Cortex of kidney (tissue), 1 donor: ENCODE data around the gene NCKAP5.

Source experiments
- DNase-seq: peaks from one replicate; lab custom pipeline; 2025; lab: John Stamatoyannopoulos, UW

The NCKAP5 gene

DNA sequence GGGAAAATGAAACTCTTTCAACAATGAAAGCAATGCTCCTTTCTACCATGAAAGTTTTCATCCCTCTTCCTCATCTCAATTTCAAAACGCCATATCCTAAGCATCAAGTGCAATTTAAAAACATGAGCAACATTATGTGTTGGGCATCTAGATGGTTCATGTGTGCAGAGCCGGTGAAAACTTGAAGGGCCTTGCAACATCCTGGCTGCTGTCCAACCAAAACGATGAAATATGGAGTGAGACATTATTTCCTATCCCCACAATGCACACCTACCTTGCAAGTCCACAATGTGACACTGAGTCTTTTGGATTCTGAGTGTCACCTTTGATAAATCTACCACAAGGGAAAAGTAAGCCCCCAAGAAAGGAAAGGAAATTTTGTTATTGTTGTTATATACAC, 110.0 kb downstream of the NCKAP5 start:
- no peak for DNase-seq

DNA sequence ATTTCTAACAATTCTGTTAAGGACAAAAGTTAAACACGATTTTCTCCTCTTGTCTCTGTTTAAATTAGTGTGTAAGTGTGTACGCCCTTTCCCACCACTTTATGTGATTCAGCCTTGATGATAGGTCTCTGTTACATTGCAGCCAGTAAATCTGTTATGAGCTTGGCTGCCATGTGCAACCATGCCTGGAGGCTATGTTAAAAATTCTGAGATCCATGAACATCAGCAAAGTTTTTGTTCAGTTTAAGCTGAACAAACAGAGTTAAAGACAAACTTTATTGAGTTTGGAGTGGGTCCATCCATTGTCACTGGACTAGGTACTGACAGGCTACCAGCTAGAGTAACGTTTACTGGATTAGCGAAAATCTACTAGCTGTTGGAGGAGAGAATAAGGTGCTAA, 110.4 kb downstream of the NCKAP5 start:
- DNase-seq: no peak

DNA sequence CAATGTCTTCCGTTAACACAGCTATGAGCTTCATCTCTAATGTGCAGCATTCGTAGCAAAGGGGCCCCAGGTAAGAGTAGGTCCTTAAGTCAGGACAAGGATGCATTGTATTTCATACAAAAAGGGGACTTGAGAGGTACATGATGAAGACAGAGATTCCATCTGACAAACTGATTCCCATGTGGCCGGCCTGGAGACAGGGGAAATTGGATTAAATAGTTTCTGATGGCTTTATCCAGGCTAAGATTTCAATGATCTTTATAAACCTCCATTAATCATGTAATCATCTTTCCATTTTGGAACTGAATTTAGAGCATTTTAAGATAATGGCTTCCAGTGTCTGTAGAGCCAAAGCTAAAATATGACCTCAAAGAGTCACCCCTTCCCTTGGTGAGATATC, 111.3 kb downstream of the NCKAP5 start:
- DNase-seq: no peak

DNA sequence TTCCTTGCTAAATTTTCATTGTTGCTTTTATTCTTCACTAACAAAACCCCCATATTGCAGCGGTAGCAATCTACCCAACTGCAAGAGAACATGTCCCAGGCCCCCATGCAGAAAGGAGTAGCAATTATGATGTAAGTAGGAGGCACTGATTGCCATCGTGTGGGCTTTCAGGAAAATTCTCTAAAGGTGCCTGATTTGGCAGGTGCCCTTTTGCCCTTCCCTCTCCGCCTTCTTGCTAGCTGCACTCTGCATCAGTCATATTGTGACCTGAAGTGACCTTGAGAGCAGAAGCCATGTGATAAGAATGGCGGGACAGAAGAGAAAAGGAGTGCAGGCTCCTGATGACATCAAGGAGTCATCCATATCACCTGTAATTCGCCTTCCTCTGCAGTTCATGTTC, 112.1 kb downstream of the NCKAP5 start:
- no peak for DNase-seq

DNA sequence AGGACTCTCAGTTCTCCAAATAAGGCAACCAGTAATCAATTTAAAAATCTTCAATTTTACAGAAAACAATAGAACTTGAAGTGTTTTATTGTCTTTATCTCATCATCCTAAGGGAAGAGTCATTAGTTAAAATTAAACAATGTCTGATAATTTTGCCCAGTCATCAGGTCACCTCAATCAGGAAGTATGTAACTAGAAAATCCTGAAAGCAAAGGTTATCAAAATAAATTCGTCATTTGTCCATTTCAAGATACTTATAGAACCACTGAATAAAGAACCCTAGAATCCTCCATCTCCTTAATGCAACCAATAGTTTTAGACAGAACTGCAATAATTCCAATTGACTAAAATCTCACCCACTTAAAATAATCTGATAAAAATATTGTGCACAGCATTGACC, 115.2 kb downstream of the NCKAP5 start:
- no peak for DNase-seq

DNA sequence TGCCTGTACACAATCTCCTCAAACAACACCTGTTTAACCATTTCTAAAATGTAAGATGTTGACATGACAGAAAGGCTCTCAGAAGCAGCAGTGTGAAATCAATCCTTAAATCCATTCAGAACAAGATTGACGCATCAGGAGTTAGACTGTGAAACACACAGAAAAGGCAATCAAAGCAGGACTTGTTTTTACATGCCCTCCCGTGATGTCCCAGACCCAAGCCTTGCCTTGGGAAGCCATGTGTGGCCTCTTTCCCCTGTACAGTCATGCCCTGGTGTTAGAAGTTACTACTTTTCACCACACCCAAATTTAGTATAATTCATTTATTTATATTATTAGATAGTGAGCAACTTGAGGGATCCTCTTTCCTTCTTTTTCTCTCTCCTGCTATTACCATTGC, 115.7 kb downstream of the NCKAP5 start:
- no peak for DNase-seq

DNA sequence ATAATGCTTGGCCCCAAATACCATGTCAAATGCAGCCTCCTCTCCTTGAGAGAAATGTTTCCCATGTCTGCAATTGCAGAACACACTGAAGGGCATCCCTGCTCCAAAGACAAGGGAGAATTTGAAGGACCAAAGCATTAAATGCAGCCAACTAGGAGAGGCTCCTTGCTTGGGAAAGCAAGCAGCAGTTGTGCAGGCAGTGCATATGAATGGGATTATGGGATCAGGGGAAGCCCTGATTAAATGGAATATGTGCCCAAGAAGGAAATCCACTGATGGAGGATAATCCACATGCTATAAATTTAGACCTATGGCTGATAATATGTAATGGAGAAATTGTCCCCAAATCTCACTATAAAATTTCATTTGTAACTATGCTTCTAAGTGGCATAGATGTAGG, 116.1 kb downstream of the NCKAP5 start:
- no peak for DNase-seq

DNA sequence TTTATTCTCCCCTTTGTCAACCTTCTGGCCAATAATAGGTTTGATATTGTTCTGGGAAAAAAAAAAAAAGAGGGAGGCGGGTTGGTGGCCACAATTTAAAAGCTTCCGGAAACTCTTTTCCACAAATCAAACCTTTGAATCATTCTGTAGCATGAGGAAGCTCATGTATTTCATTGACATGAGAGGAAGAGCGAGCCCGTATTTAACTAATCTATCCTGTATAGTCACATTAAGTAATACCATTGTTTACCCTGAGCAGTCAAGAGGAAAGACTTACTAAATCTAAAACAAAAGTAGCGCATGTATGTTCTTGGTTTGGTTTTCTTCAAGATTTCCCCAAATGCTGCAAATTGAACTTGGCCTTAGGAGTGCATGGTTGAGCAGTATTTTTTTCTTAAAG, 120.1 kb downstream of the NCKAP5 start:
- no peak for DNase-seq

DNA sequence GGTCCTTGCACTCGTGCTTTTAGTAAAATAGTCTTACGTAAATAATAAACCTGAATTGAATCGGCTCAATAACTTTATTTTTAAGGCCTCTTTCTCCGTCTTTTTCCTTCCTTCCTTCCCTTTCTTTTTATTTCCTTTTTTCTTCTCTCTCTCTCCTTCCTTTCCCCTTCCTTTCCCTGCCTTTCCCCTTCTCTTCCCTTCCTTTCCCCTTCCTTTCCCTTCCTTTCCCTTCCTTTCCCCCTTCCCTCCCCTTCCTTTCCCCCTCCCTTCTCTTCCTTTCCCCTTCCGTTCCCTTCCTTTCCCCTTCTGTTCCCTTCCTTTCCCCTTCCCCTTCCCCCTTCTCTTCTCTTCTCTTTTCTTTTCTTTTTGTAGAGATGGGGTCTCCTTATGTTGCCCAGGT, 121.0 kb downstream of the NCKAP5 start:
- no peak for DNase-seq

DNA sequence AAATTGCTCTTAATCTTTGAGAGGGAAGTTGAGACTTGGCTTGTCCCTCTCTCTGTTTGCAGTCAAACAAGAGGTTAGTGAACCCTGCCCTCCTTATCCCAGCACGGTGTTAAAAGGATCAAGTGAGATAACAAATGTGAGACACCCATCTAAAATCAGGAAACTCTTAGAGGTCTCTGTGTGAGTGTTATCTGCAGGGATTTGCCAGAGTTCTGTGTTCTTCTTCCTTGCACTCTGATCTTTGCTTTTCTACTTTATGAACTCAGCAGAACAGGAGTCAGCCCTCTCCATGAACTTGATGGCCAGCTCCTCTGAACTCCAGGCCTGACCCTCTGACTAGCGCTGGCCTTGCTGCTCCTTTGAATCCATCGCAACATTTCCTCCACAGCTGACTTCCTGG, 123.8 kb downstream of the NCKAP5 start:
- no peak for DNase-seq

DNA sequence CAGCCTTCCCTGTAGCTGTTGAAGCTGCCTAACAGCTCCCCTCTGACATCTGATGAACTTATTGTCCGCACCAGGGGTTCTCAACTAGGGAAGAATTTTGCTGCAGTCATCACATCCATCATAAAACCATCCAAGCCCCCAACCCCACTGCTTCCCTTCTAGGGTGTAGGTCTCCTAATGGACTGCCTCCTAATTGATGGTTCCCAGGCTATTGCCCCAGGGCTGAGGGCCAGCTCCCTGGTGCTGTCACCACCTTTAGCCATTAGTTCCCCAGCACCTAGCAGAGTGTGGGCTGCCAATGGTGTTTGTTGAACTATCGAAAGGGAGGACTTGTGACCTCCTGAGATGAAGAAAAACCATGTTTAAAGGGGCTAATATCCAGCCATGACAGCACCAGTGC, 125.9 kb downstream of the NCKAP5 start:
- DNase-seq: no peak

DNA sequence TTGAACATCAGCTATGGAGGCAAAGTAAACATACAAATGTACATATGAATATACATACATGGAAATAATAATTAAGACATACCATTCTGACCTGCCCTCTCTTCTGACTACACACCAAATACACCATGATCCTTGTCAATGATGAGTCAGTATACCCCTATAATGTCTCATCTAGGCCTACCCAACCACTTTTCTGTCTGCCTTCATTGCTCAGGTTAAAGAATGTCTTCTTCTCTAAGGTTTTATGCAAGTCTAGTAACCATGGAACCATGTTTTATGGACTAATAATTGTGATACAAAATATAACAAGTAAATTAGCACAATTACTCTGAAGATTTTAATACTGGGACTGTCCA, 128.7 kb downstream of the NCKAP5 start:
- no peak for DNase-seq

DNA sequence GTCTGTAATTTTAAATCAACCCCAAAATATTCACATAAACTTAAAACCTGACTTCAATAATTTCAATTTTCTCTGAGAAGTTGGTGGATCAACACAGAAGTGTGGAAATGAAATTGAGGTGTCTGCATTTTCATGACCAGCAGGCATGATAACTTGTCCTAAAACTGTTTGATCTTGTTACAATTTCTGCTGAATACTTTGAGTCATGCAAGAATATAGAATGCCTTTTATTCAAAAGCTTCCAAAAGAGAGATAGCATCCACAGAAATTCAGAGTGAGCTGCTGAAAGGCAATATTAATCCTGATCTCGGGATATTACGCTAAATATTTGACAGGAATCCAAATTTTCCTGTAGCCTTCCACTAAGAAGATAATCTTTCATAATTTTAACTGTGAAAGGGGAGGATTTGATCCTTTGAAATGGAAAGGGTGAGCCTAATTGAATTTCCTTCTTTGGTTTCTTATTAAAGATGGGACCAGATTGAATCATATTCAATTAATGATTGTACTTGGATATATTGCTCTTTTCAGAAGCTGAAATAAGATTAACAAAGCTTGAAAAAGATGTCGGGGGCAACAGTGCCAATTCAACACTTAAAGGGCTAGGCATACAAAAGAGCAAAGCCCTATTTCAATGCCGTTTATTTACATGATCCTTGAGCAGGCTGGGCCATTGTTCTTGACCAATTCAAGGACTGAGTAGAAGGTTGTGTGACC, 129.3 kb downstream of the NCKAP5 start:
- no peak for DNase-seq

DNA sequence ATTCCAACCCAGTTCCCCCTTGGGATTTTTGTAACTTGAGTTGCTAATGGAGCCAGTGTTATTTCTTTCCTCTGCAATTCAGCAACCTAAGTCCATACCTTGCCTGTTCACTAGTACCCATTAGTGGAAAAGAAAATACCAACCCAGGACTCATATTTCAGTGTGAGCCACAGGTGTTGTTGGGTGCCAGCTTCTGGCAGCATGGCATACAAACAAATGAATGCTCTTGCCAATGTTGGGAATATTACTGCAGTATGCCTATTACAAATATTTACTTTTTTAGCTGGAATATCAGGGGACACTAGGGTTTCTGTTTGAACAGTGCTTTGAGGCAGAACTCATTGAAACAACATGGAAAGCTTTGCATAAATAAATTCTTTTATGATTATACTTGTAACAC, 130.2 kb downstream of the NCKAP5 start:
- DNase-seq: no peak

DNA sequence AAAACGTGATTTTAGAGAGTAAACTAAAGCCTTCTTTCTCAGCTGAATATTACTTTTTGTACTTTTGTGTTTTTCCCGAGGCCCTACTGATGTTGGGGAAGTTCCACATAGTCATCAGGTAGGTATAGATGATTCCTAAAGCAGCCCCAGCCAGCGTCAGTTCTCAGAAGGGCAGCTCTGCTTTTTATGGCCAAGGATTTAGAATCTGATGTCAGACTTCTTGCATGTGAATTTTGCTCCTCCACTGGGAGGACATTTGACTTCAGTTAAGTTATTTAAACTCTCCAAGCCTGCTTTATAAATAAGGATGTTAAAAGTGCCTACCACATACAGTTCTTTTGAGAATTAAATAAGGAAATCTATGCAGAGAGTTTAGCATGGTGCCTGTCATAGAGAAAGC, 130.8 kb downstream of the NCKAP5 start:
- no peak for DNase-seq

DNA sequence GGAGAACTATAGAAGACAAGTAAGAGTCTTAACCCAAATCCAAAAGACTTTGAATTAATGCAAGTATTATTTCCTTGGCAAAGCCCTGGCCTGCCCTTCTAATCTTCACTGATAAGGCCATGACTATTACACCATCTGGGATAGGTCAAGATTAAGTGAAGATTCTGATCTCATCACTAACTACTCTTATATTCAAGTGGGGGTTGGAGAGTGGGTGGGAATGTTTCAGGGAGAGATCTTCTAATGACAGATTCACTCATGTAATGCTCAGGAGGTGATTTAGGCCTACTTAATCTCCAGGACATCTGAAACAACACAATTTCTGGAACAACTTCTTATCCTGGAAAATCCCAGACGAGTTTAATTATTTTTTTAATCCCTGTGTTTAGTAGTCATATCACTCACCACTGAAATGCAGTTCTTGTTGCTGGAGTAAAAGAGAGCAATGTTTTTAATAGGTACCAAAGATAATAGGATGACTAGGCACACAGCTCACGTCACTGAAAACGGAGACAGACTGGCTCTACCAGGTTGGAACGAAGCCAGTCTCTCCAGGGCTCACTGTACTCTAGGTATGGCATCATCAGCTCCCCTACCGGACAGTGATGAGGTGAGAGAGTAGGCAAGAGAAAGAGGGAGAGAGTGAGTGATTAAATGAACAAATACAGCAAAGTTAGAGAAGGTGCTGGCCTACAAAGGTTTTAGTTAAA, 133.1 kb downstream of the NCKAP5 start:
- no peak for DNase-seq

DNA sequence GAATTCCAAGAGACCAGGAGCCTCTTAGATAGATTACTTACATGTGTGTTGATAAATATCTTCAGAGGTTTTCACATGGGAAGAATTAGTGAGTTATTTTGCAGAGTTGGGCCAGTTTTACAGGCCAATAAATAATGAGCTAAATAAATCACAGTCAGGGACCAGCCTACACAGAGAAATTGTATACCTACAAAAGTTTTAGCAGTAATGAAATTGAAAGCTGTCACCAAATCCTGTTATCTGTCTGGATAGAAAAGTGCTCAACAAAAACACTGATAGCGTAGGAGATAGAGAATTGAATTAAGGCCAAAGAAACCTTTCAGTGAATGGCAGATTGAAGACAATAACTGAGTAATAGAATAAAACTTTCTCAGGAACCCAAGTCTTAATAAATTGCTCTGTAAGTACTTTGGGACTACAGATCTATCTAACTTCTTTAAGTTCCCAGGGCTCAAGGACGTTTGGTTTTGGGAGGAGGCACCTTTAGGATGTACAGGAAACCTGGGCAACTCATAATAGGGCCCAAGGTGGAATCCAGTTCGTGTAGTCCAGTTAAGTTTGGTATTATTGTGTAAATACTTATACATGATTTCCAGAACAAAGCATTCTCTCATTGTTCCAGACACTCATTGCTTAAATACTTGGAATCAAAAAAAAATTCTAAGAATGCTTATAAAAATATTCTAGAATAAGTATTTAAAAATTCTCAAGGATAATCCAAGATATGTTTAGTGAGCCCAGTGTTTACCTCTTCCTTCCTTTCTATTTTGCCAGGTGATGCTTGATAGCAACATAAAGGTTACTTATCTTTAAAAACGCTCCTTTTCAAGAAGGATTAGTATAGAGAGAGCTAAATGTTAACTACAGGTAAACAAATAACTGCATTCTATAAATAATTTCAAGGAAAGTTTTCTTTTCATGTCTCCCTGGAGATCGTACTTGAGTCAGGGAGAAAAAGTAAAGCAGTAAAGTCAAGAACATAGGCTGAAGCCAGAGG, 134.5 kb downstream of the NCKAP5 start:
- no peak for DNase-seq

DNA sequence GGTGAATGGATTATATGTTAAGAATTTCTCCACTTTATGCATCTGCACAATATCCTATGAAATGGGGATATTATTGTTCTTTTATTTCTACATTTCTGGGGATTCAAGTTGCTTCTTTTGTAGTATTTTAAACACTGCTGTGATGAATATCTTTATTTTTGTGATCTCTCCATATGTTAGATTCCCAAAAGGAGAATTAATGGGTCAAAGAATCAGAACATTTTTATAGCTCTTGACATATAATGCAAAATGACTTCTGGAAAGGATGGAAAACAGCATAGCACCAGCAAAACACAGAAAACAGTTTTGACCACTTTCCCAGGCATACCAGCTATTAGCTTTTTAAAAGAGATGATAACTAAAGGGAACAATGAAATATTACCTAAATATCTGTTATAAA, 135.5 kb downstream of the NCKAP5 start:
- DNase-seq: no peak

DNA sequence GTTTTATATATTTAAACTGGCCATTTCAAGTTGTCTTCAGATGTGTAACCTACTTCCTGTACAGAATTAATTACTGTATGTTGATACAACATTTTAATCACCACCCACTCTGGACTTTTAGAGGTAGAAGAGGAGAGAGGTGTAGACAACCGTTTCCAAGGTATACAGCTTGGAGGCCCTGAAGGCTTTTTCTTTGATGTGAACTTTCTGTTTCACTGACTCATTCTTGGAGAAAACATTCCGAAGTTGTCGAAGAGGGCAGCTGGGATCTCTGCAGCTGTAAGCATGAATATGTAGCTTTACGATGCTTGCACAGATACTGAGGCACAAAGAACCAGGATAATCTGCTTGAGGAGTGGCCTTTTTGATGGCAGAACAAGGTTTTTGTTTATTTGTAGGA, 137.0 kb downstream of the NCKAP5 start:
- no peak for DNase-seq

DNA sequence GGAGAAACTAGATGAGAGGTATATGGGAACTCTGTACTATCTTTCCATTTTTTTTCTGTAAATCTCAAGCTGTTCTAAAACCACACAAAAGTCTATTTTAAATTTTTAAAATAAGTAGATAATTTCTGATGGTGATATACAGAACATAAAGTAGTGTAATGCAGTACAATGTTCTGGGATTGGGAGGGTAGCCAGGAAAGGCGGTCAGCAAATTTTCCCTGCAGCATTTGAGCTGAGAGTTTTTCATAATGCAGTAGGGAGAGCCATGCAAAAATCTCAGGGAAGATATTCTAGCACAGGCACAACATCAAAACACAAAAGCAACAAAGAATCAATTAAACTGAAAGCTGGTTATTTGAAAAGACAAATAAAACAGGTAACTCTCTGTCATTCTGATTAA, 141.5 kb downstream of the NCKAP5 start:
- DNase-seq: no peak

DNA sequence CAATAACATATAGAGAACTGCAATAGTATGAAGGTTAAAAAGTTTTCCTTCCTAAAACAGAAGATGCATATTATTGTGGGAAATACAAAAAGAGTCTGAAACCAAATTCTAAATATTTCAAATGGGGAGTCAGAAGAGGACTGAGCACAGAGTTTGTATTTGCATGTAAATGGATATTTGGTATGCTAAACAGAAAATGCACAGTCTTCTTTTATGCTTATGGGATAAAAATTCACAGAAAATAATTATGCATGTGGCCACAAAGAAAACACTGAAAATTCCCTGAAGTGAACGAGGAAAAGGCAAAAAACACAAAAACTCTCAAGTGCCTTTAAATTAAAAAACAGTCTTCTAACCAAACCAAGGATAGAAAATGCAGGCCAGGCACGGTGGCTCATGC, 142.7 kb downstream of the NCKAP5 start:
- DNase-seq: no peak

DNA sequence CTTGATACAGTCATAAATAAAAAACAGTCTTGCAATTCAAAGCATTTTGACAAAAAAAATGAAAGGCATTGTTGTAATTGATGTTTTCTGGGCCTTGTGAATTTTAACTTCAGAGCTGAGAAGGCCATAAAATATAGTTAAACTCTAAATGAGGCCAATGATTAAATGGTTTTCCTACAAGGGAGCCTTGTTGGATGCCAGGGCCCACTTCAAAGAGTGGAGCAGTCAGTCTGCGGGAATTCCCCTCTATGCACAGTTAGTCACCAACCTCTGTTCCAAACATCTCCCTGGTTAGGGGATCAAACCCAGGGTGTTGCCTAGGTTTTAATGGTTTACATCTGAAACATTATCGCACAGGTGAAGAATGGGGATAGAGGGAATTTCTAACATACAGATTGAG, 143.4 kb downstream of the NCKAP5 start:
- no peak for DNase-seq

DNA sequence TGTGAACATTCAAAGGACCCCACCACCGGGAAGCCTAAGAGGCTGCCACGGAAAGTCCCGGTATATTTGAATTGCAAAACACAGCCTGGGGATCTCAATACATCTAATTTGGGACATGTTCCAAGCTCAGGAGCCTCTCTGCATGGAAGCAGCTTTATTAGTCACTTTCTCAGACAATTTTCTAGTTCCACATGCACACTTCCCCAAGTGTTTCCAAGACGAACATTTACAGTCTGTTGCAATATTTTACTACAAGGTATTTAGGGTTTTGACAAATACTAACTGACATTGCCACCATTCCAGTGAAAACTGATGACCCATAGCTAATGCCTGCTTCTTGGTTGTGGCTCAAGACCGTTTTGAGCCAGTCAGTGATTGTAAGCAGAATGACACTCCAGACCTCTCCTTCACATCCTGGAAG, 145.3 kb downstream of the NCKAP5 start:
- DNase-seq: no peak
